ENCODE results near the gene HEPACAM.

The HEPACAM gene

GRCh38 chr11:124869331-124869730, 66.5 kb downstream of the HEPACAM start:
- no peak for ATAC-seq
- TF ChIP-seq TCF4 (CRISPR knock-in tag; IDR thresholded peaks at IDR 0.05; ENCODE audit: borderline replicate concordance) (no peak), OSR1 (CRISPR knock-in tag; IDR thresholded peaks at IDR 0.05) (no peak), BACH2 (CRISPR knock-in tag; IDR thresholded peaks at IDR 0.05; ENCODE audit: borderline replicate concordance) (no peak), ZNF70 (CRISPR knock-in tag; IDR thresholded peaks at IDR 0.05) (no peak), GLIS3 (CRISPR knock-in tag; IDR thresholded peaks at IDR 0.05) (no peak), SNAI2 (CRISPR knock-in tag; IDR thresholded peaks at IDR 0.05) (no peak), ISL1 (CRISPR knock-in tag; IDR thresholded peaks at IDR 0.05) (no peak), PPARA (CRISPR knock-in tag; IDR thresholded peaks at IDR 0.05; ENCODE audit: borderline replicate concordance) (no peak), ZFP30 (CRISPR knock-in tag; IDR thresholded peaks at IDR 0.05) (no peak), POU6F1 (CRISPR knock-in tag; IDR thresholded peaks at IDR 0.05; ENCODE audit: borderline replicate concordance, low read depth) (no peak), ARNTL (CRISPR knock-in tag; IDR thresholded peaks at IDR 0.05; ENCODE audit: borderline replicate concordance, low read depth) (no peak), ZC3H10 (CRISPR knock-in tag; IDR thresholded peaks at IDR 0.05) (no peak), ZNF565 (CRISPR knock-in tag; conservative IDR thresholded peaks at IDR 0.05; ENCODE audit: low read depth) (no peak), ZNF8 (CRISPR knock-in tag; IDR thresholded peaks at IDR 0.05) (no peak)
- TF ChIP-seq, protein P1, sequence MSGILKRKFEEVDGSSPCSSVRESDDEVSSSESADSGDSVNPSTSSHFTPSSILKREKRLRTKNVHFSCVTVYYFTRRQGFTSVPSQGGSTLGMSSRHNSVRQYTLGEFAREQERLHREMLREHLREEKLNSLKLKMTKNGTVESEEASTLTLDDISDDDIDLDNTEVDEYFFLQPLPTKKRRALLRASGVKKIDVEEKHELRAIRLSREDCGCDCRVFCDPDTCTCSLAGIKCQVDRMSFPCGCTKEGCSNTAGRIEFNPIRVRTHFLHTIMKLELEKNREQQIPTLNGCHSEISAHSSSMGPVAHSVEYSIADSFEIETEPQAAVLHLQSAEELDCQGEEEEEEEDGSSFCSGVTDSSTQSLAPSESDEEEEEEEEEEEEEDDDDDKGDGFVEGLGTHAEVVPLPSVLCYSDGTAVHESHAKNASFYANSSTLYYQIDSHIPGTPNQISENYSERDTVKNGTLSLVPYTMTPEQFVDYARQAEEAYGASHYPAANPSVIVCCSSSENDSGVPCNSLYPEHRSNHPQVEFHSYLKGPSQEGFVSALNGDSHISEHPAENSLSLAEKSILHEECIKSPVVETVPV (CRISPR knock-in tag; IDR thresholded peaks at IDR 0.05) = no peak
- TF ChIP-seq, protein P2, sequence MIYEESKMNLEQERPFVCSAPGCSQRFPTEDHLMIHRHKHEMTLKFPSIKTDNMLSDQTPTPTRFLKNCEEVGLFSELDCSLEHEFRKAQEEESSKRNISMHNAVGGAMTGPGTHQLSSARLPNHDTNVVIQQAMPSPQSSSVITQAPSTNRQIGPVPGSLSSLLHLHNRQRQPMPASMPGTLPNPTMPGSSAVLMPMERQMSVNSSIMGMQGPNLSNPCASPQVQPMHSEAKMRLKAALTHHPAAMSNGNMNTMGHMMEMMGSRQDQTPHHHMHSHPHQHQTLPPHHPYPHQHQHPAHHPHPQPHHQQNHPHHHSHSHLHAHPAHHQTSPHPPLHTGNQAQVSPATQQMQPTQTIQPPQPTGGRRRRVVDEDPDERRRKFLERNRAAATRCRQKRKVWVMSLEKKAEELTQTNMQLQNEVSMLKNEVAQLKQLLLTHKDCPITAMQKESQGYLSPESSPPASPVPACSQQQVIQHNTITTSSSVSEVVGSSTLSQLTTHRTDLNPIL (CRISPR knock-in tag; IDR thresholded peaks at IDR 0.05; ENCODE audit: low read depth) = no peak
- TF ChIP-seq, protein P3, sequence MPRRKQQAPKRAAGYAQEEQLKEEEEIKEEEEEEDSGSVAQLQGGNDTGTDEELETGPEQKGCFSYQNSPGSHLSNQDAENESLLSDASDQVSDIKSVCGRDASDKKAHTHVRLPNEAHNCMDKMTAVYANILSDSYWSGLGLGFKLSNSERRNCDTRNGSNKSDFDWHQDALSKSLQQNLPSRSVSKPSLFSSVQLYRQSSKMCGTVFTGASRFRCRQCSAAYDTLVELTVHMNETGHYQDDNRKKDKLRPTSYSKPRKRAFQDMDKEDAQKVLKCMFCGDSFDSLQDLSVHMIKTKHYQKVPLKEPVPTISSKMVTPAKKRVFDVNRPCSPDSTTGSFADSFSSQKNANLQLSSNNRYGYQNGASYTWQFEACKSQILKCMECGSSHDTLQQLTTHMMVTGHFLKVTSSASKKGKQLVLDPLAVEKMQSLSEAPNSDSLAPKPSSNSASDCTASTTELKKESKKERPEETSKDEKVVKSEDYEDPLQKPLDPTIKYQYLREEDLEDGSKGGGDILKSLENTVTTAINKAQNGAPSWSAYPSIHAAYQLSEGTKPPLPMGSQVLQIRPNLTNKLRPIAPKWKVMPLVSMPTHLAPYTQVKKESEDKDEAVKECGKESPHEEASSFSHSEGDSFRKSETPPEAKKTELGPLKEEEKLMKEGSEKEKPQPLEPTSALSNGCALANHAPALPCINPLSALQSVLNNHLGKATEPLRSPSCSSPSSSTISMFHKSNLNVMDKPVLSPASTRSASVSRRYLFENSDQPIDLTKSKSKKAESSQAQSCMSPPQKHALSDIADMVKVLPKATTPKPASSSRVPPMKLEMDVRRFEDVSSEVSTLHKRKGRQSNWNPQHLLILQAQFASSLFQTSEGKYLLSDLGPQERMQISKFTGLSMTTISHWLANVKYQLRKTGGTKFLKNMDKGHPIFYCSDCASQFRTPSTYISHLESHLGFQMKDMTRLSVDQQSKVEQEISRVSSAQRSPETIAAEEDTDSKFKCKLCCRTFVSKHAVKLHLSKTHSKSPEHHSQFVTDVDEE (CRISPR knock-in tag; IDR thresholded peaks at IDR 0.05) = no peak
- TF ChIP-seq, protein P4, sequence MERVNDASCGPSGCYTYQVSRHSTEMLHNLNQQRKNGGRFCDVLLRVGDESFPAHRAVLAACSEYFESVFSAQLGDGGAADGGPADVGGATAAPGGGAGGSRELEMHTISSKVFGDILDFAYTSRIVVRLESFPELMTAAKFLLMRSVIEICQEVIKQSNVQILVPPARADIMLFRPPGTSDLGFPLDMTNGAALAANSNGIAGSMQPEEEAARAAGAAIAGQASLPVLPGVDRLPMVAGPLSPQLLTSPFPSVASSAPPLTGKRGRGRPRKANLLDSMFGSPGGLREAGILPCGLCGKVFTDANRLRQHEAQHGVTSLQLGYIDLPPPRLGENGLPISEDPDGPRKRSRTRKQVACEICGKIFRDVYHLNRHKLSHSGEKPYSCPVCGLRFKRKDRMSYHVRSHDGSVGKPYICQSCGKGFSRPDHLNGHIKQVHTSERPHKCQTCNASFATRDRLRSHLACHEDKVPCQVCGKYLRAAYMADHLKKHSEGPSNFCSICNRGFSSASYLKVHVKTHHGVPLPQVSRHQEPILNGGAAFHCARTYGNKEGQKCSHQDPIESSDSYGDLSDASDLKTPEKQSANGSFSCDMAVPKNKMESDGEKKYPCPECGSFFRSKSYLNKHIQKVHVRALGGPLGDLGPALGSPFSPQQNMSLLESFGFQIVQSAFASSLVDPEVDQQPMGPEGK (CRISPR knock-in tag; IDR thresholded peaks at IDR 0.05; ENCODE audit: borderline replicate concordance) = no peak
